NCI-H187 treated with DMSO at 0.1 percent for 48 hours (cell line): ENCODE data around the gene MMAB.

Source experiments
- DNase-seq: peaks from one replicate; lab custom pipeline; 2025; lab: John Stamatoyannopoulos, UW

Gene MMAB

GRCh38 chr12:109512608-109513007 lies 60.7 kb downstream of the MMAB start:
- no peak for DNase-seq

DNA sequence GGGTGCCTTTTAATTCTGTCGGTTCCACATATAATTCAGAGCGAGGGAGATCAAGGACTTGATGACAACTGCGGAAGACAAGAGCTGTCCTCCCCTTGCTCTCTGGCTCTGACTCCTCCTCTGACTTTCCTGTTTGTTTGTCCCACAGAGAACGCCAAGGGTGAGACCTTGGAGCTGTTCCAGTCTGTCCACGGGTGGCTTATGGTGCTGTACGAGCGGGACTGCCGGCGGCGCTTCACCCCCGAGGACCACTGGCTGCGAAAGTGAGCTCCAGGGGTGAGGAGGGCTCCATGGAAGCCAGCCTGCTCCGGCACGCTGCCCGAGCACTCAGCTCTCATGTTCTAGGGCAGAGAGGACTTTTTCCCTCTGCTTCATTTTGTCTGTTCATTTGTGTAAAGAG lies 63.1 kb downstream of the MMAB start:
- DNase-seq: no peak

GRCh38 chr12:109504068-109504467 lies 69.2 kb downstream of the MMAB start:
- no peak for DNase-seq
